GM13977 (cell line): ENCODE measurements around the gene ST3GAL2.

ENCODE experiments used
- DNase-seq: peaks from one replicate; pipeline ENCODE4 v3.0.0; 2012; ENCODE audit warnings: low spot score
- CTCF ChIP-seq: IDR thresholded peaks from 2 replicates; pipeline ENCODE4 v1.5.1; 2012; ENCODE audit warnings: mild to moderate bottlenecking, control low read depth; ENCODE audit not compliant: insufficient read depth; ENCODE audit errors: extremely low read depth, missing control alignments
- in situ Hi-C: fragments of 300-500 bp; cut with MboI; formaldehyde crosslinking; loops from one replicate; pipeline ENCODE4 v1.12.0; 2022; ENCODE audit warnings: low sequenced_read_pairs, low pct_unique_long_range_greater_than_20kb, mixed read lengths, inconsistent platforms; ENCODE audit not compliant: unreplicated experiment

ST3GAL2 gene

GRCh38 chr16:70331588-70332358, 107.1 kb downstream of the ST3GAL2 start:
- TF ChIP-seq CTCF, result peak; percentile 53
- no peak for DNase-seq
- in situ Hi-C loops, result no loop called here

GRCh38 chr16:70331091-70331490, 107.8 kb downstream of the ST3GAL2 start:
- DNase-seq, result no peak
- in situ Hi-C loops, result no loop called here
- no peak for TF ChIP-seq CTCF
